NT2/D1 (cell line): ENCODE results near the gene MIPEP.

Source experiments
- DNase-seq: peaks from one replicate; pipeline ENCODE4 v3.0.0-alpha.2; 2011; ENCODE audit warnings: low read depth, low spot score
- H3K27me3 ChIP-seq: 2 replicates; pipeline ENCODE4 v1.6.0; 2011; ENCODE audit warnings: mild to moderate bottlenecking; ENCODE audit not compliant: insufficient read length, insufficient read depth
- H3K36me3 ChIP-seq: 2 replicates; pipeline ENCODE4 v1.6.1; 2011; ENCODE audit warnings: mild to moderate bottlenecking, low read length, mixed read lengths; ENCODE audit not compliant: insufficient read depth, insufficient read length
- H3K4me1 ChIP-seq: 2 replicates; pipeline ENCODE4 v1.5.1; 2011; ENCODE audit not compliant: insufficient read depth, insufficient read length
- H3K4me3 ChIP-seq: 2 replicates; pipeline ENCODE4 v1.5.1; 2011; ENCODE audit warnings: low read depth; ENCODE audit not compliant: insufficient read length
- H3K9ac ChIP-seq: 2 replicates; pipeline ENCODE4 v1.6.0; 2011; ENCODE audit warnings: low read depth; ENCODE audit not compliant: insufficient read length
- H3K9me3 ChIP-seq: 2 replicates; pipeline ENCODE4 v1.5.1; 2011; ENCODE audit warnings: mild to moderate bottlenecking, low read length; ENCODE audit not compliant: insufficient read depth
- SUZ12 ChIP-seq: IDR thresholded peaks from 2 replicates; pipeline ENCODE4 v1.6.1; 2011; ENCODE audit not compliant: insufficient read length, insufficient read depth; ENCODE audit errors: extremely low read depth
- YY1 ChIP-seq: IDR thresholded peaks from 2 replicates; pipeline ENCODE4 v1.6.1; 2011; ENCODE audit not compliant: insufficient read length, insufficient read depth
- ZNF274 ChIP-seq: IDR thresholded peaks from 2 replicates; pipeline ENCODE4 v1.6.1; 2011; ENCODE audit warnings: mild to moderate bottlenecking, low read depth, low read length

Gene MIPEP

DNA sequence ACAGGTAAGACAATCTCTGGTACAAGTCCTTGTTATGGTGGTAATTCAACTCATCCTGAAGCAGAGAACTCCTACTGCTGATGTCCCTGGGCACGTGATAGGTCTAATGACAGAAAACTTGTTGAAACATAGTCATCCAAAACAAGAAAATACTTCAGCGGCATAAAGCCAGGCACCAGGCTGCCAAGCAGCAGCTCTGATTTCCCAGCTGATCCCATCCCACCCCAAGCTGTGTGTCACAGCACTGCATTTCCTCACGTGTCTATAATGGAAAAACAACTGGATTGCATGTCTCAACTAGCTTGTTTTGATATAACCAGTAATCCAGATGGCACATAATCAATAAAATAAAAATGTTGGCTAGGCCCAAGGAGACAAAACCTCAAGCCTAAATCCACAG is 64.8 kb downstream of the MIPEP start:
- Histone ChIP-seq H3K27me3 (no peaks in the 10 kb centered on the region), H3K4me1 (no peaks in the 10 kb centered on the region), H3K36me3 (no peaks in the 10 kb centered on the region), H3K4me3 (no peak overlapping the region), H3K9ac (no peak overlapping the region), H3K9me3 (peaks cover 44% of the 10 kb centered on the region)
- no peak for DNase-seq
- TF ChIP-seq SUZ12 (no peak), ZNF274 (peak; percentile 54; the same call in 1 of the 2 replicates)

DNA sequence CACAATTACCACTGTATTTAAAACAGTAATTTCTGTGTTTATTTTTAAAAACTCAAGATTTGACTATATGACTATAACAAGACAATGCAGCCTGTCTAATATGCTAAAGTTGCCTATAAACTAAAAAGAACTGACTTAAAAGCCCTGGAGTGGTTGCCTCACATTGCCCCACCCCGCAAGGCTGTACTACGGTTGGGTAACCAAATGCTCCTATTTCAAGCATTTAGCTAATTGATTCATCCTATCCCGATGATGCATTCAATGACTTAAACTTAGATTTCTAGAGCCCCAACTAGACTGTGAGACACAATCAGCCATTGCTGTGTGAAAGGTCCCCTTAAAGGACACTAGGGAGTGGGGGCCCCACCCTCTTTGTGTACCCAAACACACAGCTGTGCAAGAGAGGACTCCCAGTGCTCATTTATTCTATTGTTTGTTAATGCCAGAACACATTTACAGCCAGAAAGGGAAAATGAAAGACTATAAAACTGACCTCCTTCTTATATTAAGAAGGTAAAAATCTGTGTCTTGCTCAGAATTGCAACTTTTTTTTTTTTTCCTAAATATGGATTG is 66.9 kb downstream of the MIPEP start:
- no peaks in the 10 kb centered on the region for H3K4me1 ChIP-seq
- H3K9ac ChIP-seq: no peak overlapping the region
- no peak overlapping the region for H3K4me3 ChIP-seq
- no peaks in the 10 kb centered on the region for H3K36me3 ChIP-seq
- no peak for TF ChIP-seq ZNF274
- TF ChIP-seq SUZ12: no peak
- TF ChIP-seq YY1: no peak
- H3K9me3 ChIP-seq: peaks cover 33% of the 10 kb centered on the region
- no peaks in the 10 kb centered on the region for H3K27me3 ChIP-seq
- no peak for DNase-seq

DNA sequence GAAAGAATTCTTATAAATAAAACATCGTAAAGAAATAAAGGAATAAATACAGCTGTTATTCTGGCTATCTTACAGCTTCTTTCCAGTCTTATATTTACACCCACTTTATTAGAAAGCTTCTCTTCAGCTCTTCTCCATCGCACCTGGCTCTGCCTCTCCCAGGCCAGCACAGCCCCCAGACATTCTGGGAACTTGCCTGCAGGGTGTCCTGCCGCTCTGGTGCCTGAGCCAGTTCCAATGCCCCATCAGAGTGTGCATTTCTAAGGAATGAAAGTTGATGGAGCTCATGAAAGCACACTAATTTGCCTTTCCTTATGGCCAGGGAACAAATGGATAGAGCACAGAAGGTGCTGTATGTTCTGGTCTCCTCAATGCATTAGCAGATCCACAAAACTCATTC is 68.7 kb downstream of the MIPEP start:
- peaks cover 23% of the 10 kb centered on the region for H3K9me3 ChIP-seq
- H3K27me3 ChIP-seq: no peaks in the 10 kb centered on the region
- TF ChIP-seq ZNF274 (no peak), SUZ12 (no peak), YY1 (no peak)
- no peak overlapping the region for H3K9ac ChIP-seq
- no peak for DNase-seq
- no peaks in the 10 kb centered on the region for H3K4me1 ChIP-seq
- no peaks in the 10 kb centered on the region for H3K36me3 ChIP-seq
- H3K4me3 ChIP-seq: no peak overlapping the region

DNA sequence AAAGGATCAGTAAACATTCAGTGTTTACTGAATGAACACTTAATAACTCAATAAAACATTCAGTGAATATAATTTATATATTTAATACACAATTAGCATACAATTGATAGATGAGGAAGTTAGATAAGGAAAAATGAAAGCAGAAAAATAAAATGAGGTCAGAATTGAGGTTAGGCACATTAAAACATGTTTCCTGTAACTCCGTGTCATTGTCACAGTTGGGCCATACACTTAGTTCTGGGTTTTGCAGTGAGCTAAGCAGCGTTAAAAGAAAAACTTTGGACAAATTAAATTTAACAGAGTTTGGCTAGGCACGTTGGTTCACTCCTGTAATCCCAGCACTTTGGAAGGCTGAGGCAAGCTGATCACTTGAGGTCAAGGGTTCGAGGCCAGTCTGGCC is 71.4 kb downstream of the MIPEP start:
- TF ChIP-seq SUZ12 (no peak), YY1 (no peak)
- DNase-seq: no peak
- Histone ChIP-seq H3K36me3 (no peaks in the 10 kb centered on the region), H3K4me1 (no peaks in the 10 kb centered on the region), H3K27me3 (no peaks in the 10 kb centered on the region), H3K4me3 (no peak overlapping the region), H3K9ac (no peak overlapping the region), H3K9me3 (no peaks in the 10 kb centered on the region)

DNA sequence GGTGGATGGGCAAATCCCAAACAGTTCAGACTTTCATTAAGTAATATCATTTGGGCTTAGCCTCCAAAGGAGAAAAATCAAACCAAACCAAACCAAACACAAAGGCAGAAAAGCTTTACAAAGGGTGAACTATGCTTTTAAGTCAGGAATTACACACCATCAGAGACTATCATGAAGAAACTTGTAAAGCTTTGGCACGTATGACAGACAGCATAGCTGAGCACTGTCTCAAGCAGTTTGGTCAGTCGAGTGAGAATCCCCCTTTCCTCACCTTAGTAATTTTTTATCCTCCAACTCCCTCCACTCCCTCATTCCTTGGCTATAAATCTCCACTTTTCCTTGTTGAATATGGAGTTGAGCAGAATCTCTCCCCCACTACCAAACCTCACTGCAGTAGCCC is 72.1 kb downstream of the MIPEP start:
- no peaks in the 10 kb centered on the region for H3K4me1 ChIP-seq
- no peaks in the 10 kb centered on the region for H3K36me3 ChIP-seq
- TF ChIP-seq ZNF274 (no peak), YY1 (no peak), SUZ12 (no peak)
- H3K9me3 ChIP-seq: no peaks in the 10 kb centered on the region
- H3K27me3 ChIP-seq: no peaks in the 10 kb centered on the region
- H3K4me3 ChIP-seq: no peak overlapping the region
- no peak for DNase-seq
- H3K9ac ChIP-seq: no peak overlapping the region

DNA sequence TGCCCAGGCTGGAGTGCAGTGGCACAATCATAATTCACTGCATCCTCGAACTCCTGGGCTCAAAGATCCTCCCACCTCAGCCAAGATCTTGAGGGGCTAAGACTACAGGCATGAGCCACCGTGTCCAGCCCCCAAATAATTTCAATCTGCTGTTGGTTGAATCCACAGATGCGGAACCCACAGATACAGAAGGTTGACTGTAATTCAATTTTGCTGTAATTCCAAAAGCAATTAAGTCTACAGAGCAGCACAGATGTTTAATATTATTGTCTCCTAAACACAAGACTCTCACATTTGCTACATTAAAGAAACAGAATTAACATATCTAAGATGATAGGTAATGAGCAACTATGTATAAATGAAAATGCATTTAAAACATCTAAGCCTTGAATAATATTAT is 75.6 kb downstream of the MIPEP start:
- no peaks in the 10 kb centered on the region for H3K27me3 ChIP-seq
- H3K4me3 ChIP-seq: no peak overlapping the region
- no peaks in the 10 kb centered on the region for H3K36me3 ChIP-seq
- TF ChIP-seq SUZ12: no peak
- no peak for TF ChIP-seq YY1
- no peak for TF ChIP-seq ZNF274
- no peaks in the 10 kb centered on the region for H3K9me3 ChIP-seq
- DNase-seq: no peak
- H3K9ac ChIP-seq: no peak overlapping the region
- H3K4me1 ChIP-seq: no peaks in the 10 kb centered on the region

DNA sequence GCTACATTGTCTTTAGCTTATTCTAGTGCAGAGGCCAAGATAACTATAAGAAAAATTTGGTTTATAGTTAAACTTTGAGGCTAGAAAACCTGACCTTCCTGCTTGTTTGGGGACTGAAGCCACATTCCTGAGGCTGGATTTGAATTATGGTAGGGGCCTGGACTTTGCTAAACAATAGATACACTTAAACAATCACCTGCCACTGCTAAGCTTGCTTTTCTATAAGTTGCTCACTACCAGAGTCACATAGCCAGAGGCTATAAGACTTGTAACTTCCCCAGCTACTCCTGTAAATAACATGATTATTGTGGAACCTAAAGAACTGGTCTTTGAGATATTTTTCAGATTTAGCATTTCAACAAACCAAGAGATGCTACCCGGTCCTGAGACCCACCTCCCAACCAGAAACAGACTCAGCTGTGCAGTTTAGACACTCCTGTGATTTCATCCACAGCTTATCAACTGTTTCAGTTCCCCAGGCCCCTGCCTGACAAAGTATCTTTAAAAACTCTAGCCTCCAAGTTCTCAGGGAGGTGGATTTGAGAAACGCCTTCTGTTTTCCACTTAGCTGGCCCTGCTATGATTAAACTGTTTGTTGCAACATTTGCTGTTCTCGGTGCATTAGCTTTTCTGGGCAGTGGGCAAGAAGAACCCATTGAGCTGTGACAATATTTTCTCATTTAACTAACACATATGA is 77.7 kb downstream of the MIPEP start:
- Histone ChIP-seq H3K27me3 (no peaks in the 10 kb centered on the region), H3K9me3 (no peaks in the 10 kb centered on the region), H3K4me1 (no peaks in the 10 kb centered on the region), H3K36me3 (no peaks in the 10 kb centered on the region), H3K9ac (no peak overlapping the region), H3K4me3 (no peak overlapping the region)
- TF ChIP-seq YY1: no peak
- no peak for TF ChIP-seq SUZ12
- no peak for TF ChIP-seq ZNF274
- no peak for DNase-seq
